WTC11 (cell line): ENCODE data around the gene ACHE.

ENCODE experiments used
- ATF2 ChIP-seq: sonication (generic); formaldehyde crosslinking; IDR thresholded peaks from 2 replicates; pipeline ENCODE4 v1.8.1; 2022; ENCODE audit warnings: low read depth, missing genetic modification reagents, borderline replicate concordance
- CTCF ChIP-seq: fragments of 200-600 bp; IDR thresholded peaks from 2 replicates; pipeline ENCODE4 v1.8.0; 2022; ENCODE audit warnings: antibody characterized with exemption
- E2F1 ChIP-seq: sonication (generic); formaldehyde crosslinking; IDR thresholded peaks from 2 replicates; pipeline ENCODE4 v1.8.0; 2022; ENCODE audit warnings: mild to moderate bottlenecking, missing genetic modification reagents
- E2F4 ChIP-seq: sonication (generic); formaldehyde crosslinking; IDR thresholded peaks from 2 replicates; pipeline ENCODE4 v1.8.1; 2022; ENCODE audit warnings: low read depth, mild to moderate bottlenecking, moderate library complexity, missing genetic modification reagents, borderline replicate concordance
- FOXJ3 ChIP-seq: sonication (generic); formaldehyde crosslinking; IDR thresholded peaks from 2 replicates; pipeline ENCODE4 v1.9.0; 2021; ENCODE audit warnings: missing genetic modification reagents, mild to moderate bottlenecking, borderline replicate concordance
- FOXK1 ChIP-seq: sonication (generic); formaldehyde crosslinking; IDR thresholded peaks from 2 replicates; pipeline ENCODE4 v1.8.0; 2022; ENCODE audit warnings: mild to moderate bottlenecking, moderate library complexity, missing genetic modification reagents
- MAX ChIP-seq: sonication (generic); formaldehyde crosslinking; IDR thresholded peaks from 2 replicates; pipeline ENCODE4 v1.8.0; 2022; ENCODE audit warnings: mild to moderate bottlenecking, missing genetic modification reagents
- OVOL2 ChIP-seq: fragments of 250-450 bp; sonication (Bioruptor Pico); IDR thresholded peaks from 2 replicates; pipeline ENCODE4 v1.9.0; 2021; ENCODE audit warnings: mild to moderate bottlenecking, borderline replicate concordance
- PREB ChIP-seq: sonication (generic); formaldehyde crosslinking; IDR thresholded peaks from 2 replicates; pipeline ENCODE4 v1.8.1; 2022; ENCODE audit warnings: mild to moderate bottlenecking, missing genetic modification reagents, moderate library complexity, borderline replicate concordance
- RORB ChIP-seq: fragments of 250-450 bp; sonication (Bioruptor Pico); IDR thresholded peaks from 2 replicates; pipeline ENCODE4 v1.9.0; 2021; ENCODE audit warnings: mild to moderate bottlenecking
- TP53 ChIP-seq: sonication (generic); formaldehyde crosslinking; IDR thresholded peaks from 2 replicates; pipeline ENCODE4 v1.8.1; 2023; ENCODE audit warnings: mild to moderate bottlenecking, missing genetic modification reagents
- USF1 ChIP-seq: sonication (generic); formaldehyde crosslinking; IDR thresholded peaks from 2 replicates; pipeline ENCODE4 v1.8.0; 2022; ENCODE audit warnings: mild to moderate bottlenecking, missing genetic modification reagents
- ZBTB43 ChIP-seq: sonication (generic); formaldehyde crosslinking; IDR thresholded peaks from 2 replicates; pipeline ENCODE4 v1.8.1; 2023; ENCODE audit warnings: mild to moderate bottlenecking, missing genetic modification reagents
- ZMAT4 ChIP-seq: fragments of 250-450 bp; sonication (Bioruptor Pico); IDR thresholded peaks from 2 replicates; pipeline ENCODE4 v1.9.0; 2021; ENCODE audit warnings: mild to moderate bottlenecking

- TF ChIP-seq FOXK1 (CRISPR knock-in tag) (no peak), E2F1 (CRISPR knock-in tag) (no peak), ZMAT4 (CRISPR knock-in tag) (no peak), RORB (no peak), PREB (CRISPR knock-in tag) (no peak), ATF2 (CRISPR knock-in tag) (no peak), MAX (CRISPR knock-in tag) (no peak), FOXJ3 (no peak), TP53 (CRISPR knock-in tag) (no peak), ZBTB43 (CRISPR knock-in tag) (no peak), CTCF (no peak), OVOL2 (CRISPR knock-in tag) (no peak), USF1 (CRISPR knock-in tag) (no peak), E2F4 (no peak)
Observed at GRCh38 chr7:100886142-100886935, 9.3 kb downstream of the ACHE start.
